ENCODE data around the gene TOGARAM2. TPM values are rescaled to one million over a fixed set of nuclear protein-coding genes. Genes with fewer than 3 reads are reported as not detected.

TOGARAM2 gene
- polyA plus RNA-seq, 1 experiment, result 0.30 TPM

DNA sequence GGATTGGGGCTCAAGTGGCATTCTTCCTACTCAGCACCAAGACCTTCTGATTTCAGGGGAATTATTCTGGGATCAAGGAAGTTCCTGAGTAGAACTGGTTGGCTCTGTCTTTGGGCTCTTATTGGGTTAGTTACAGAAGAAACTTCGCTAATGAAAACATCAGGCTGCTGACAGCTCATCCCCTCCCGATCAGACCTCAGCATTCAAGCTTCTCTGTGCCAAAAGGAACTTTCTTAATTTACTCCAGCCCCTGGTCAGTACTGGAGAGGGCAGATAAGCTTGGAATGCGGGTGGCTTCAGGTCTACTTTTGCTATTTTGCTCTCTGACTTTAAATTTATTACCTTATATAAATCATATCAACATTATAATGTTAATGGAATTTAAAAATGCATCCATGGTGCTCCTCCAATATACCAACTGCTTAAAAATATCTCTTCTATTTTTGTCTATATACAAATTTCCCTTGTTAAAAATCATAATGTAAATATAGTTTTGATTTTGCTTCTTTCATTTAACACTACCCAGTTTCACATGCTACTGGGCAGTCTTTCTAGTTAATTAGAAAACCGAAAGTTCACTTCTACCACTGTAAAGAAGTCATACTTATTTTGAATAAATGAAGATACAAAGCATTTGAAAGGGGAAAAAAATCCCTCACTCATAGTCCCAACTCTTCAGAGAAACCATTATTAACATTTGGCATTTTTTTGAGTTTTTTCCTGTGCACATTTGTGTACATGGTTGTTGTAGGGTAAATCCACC is 58.8 kb downstream of the TOGARAM2 start:
- TF ChIP-seq, protein P1, sequence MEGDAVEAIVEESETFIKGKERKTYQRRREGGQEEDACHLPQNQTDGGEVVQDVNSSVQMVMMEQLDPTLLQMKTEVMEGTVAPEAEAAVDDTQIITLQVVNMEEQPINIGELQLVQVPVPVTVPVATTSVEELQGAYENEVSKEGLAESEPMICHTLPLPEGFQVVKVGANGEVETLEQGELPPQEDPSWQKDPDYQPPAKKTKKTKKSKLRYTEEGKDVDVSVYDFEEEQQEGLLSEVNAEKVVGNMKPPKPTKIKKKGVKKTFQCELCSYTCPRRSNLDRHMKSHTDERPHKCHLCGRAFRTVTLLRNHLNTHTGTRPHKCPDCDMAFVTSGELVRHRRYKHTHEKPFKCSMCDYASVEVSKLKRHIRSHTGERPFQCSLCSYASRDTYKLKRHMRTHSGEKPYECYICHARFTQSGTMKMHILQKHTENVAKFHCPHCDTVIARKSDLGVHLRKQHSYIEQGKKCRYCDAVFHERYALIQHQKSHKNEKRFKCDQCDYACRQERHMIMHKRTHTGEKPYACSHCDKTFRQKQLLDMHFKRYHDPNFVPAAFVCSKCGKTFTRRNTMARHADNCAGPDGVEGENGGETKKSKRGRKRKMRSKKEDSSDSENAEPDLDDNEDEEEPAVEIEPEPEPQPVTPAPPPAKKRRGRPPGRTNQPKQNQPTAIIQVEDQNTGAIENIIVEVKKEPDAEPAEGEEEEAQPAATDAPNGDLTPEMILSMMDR (IDR thresholded peaks at IDR 0.05; ENCODE audit: low read depth, low read length), result no peak
- DNase-seq (ENCODE audit: low read depth, low spot score), result no peak
- CTCF ChIA-PET, result no interaction called here
- Histone ChIP-seq H3K9me3 (ENCODE audit: control insufficient read depth, insufficient read depth, low read length) (no peaks in the 10 kb centered on the region; the same call in 1 of the 2 replicates), H3K27ac (ENCODE audit: low read depth, low read length) (no peak overlapping the region), H3K4me3 (ENCODE audit: low read depth, low read length) (no peak overlapping the region), H3K27me3 (ENCODE audit: control insufficient read depth, insufficient read depth, low read length) (no peaks in the 10 kb centered on the region)
- POLR2A ChIA-PET, result no interaction called here

DNA sequence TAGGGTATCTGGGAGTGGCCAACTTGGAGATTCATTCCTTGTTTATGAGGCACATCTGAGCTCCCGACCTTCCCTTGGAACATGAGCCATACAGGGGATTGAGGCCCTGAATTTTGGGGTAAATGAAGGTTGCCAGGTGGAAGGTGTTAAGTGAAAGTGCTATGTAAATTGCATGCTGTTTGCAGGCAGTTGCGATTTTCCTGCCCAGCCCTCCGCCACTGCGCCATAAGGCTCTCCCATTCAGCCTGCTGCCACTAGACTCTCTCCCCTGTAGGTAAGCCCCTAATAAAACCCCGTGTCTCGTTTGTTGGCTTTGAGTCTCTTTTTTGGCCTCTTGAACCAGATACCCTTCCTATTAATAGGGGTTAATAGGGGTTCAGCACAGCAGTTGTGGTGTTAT is 59.5 kb downstream of the TOGARAM2 start:
- POLR2A ChIA-PET, result no interaction called here

DNA sequence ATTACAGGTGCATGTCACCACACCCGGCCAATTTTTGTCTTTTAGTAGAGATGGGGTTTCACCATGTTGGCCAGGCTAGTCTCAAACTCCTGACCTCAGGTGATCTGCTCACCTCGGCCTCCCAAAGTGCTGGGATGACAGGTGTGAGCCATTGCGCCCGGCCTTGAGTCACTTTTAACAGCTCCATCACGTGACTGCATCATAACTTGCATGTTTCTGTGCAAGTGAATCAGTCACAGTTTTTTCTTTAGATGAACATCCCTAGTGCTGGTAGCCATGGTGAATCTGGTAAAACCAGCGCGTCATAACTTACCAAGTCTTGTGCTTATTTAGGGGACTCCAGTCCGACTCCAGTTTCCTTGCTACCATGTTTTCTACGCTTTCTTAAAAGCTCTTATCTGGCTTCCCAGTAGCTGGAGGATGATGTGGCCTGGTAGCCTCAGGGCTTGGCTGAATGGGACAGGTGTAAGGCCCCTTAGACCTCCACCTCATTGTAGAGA is 60.1 kb downstream of the TOGARAM2 start:
- CTCF ChIA-PET, result interaction anchor here (0.9 to 2.3 kb wide), 2 partner anchors 17 to 83 kb away, joined by 8 to 12 read pairs; no protein-coding TSS in a partner anchor
- POLR2A ChIA-PET, result interaction anchor here (1.3 kb wide), 1 partner anchor 75 kb away, joined by 4 read pairs; no protein-coding TSS in a partner anchor

More for the DNA sequence above, 59.5 kb downstream of the TOGARAM2 start:
- H3K9me3 ChIP-seq (ENCODE audit: control insufficient read depth, insufficient read depth, low read length), result no peaks in the 10 kb centered on the region; the same call in 1 of the 2 replicates
- H3K27ac ChIP-seq (ENCODE audit: low read depth, low read length), result no peak overlapping the region
- TF ChIP-seq, protein P1 (IDR thresholded peaks at IDR 0.05; ENCODE audit: low read depth, low read length), result no peak
- no peaks in the 10 kb centered on the region for H3K27me3 ChIP-seq (ENCODE audit: control insufficient read depth, insufficient read depth, low read length)
- DNase-seq (ENCODE audit: low read depth, low spot score), result no peak
- no peak overlapping the region for H3K4me3 ChIP-seq (ENCODE audit: low read depth, low read length)
- CTCF ChIA-PET, result no interaction called here

GRCh38 chr2:29042561-29043075 is 61.5 kb downstream of the TOGARAM2 start:
- TF ChIP-seq, protein P1 (IDR thresholded peaks at IDR 0.05; ENCODE audit: low read depth, low read length), result peak; percentile 10; the same call in 1 of the 2 replicates
- DNase-seq (ENCODE audit: low read depth, low spot score), result peak; percentile 46
- POLR2A ChIA-PET, result interaction anchor here (0.6 to 1.3 kb wide), 3 partner anchors 52 to 78 kb away, joined by 3 to 10 read pairs (median 4); no protein-coding TSS in a partner anchor
- Histone ChIP-seq H3K27me3 (ENCODE audit: control insufficient read depth, insufficient read depth, low read length) (peaks cover 4% of the 10 kb centered on the region), H3K4me3 (ENCODE audit: low read depth, low read length) (no peak overlapping the region), H3K9me3 (ENCODE audit: control insufficient read depth, insufficient read depth, low read length) (no peaks in the 10 kb centered on the region), H3K27ac (ENCODE audit: low read depth, low read length) (peak overlapping the region; percentile 70)
- CTCF ChIA-PET, result interaction anchor here (0.8 to 2.3 kb wide), 5 partner anchors 20 to 155 kb away, joined by 3 to 8 read pairs (median 4); no protein-coding TSS in a partner anchor

More for the DNA sequence above, 60.1 kb downstream of the TOGARAM2 start:
- DNase-seq (ENCODE audit: low read depth, low spot score), result no peak
- Histone ChIP-seq H3K27ac (ENCODE audit: low read depth, low read length) (no peak overlapping the region), H3K4me3 (ENCODE audit: low read depth, low read length) (no peak overlapping the region), H3K27me3 (ENCODE audit: control insufficient read depth, insufficient read depth, low read length) (peaks cover 2% of the 10 kb centered on the region), H3K9me3 (ENCODE audit: control insufficient read depth, insufficient read depth, low read length) (no peaks in the 10 kb centered on the region; the same call in 1 of the 2 replicates)
- TF ChIP-seq, protein P1 (IDR thresholded peaks at IDR 0.05; ENCODE audit: low read depth, low read length), result no peak

DNA sequence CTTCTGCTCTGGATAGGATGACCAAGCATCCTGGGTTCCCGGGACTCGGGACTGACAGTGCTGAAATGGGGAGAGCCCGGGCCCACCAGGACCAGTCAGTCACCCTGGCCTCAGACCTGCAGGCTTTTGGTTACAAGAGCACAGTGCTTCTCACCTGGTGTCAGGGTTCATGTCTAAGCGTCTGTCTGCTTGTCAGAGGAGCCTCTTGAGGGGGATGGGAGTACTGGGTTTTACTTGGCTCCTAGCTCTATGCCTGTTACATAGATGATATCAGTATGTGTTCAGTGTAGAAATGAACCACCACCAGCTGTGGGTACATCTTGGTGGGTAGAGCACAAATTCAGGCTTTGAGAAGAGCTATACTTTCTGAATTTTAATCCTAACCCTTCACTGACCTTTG is 63.4 kb downstream of the TOGARAM2 start:
- Histone ChIP-seq H3K27me3 (ENCODE audit: control insufficient read depth, insufficient read depth, low read length) (peaks cover 6% of the 10 kb centered on the region), H3K9me3 (ENCODE audit: control insufficient read depth, insufficient read depth, low read length) (no peaks in the 10 kb centered on the region), H3K4me3 (ENCODE audit: low read depth, low read length) (no peak overlapping the region), H3K27ac (ENCODE audit: low read depth, low read length) (no peak overlapping the region)
- ChIA-PET CTCF (no interaction called here), POLR2A (no interaction called here)
- TF ChIP-seq, protein P1 (IDR thresholded peaks at IDR 0.05; ENCODE audit: low read depth, low read length), result no peak
- no peak for DNase-seq (ENCODE audit: low read depth, low spot score)
